ENCODE data around the gene KIF21B. TPM values are rescaled to one million over a fixed set of nuclear protein-coding genes. Genes with fewer than 3 reads are reported as not detected.

Gene KIF21B
- total and polyA plus RNA-seq, 4 donors: 1.3 to 7.4 (median 4.8) TPM

DNA sequence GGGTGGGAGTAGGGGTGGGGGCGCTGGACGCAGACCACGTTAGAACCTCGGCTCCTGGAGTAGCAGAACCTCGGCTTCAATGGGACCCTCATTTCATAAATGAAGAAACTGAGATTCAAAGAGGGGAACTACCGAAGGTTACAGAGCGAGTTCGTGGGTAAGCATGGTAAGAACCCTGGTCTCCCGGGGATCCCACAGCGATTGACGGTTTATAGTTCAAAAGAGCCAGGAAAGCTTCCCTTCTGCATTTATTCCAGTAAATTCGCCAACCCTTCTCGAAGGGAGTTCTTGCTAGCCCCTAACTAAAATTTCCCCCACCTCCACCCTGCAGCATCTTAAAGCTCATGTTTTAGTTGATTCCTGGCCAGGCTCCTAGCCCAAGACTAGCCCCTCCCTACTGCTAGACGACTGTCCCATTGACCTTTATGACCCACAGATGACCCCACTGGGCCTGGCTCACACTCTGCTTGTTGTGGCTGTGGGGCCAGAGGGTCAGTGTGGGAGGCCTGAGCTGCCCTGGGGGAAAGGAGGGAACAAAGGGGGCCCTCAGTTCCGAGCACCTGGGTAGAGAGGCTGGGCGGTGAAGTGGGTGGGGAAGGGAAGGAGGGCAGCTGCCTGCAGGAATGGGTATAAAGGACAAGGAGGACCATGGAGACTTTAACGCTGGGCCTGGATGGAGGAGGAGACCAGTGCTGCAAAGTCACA lies 558 bp upstream of the KIF21B start:
- H3K4me1 ChIP-seq (ENCODE audit: control insufficient read depth in 5 of 5, insufficient read depth in 5 of 5, low read length in 5 of 5): peaks cover 5 to 82% (median 29%) of the 10 kb centered on the region in 5 donors
- TF ChIP-seq, protein P1, sequence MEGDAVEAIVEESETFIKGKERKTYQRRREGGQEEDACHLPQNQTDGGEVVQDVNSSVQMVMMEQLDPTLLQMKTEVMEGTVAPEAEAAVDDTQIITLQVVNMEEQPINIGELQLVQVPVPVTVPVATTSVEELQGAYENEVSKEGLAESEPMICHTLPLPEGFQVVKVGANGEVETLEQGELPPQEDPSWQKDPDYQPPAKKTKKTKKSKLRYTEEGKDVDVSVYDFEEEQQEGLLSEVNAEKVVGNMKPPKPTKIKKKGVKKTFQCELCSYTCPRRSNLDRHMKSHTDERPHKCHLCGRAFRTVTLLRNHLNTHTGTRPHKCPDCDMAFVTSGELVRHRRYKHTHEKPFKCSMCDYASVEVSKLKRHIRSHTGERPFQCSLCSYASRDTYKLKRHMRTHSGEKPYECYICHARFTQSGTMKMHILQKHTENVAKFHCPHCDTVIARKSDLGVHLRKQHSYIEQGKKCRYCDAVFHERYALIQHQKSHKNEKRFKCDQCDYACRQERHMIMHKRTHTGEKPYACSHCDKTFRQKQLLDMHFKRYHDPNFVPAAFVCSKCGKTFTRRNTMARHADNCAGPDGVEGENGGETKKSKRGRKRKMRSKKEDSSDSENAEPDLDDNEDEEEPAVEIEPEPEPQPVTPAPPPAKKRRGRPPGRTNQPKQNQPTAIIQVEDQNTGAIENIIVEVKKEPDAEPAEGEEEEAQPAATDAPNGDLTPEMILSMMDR (IDR thresholded peaks at IDR 0.05; ENCODE audit: control extremely low read depth, extremely low read depth): no peak
- H3K36me3 ChIP-seq (ENCODE audit: control insufficient read depth in 4 of 4, insufficient read depth in 4 of 4, low read length in 4 of 4): no peaks in the 10 kb centered on the region
- no peaks in the 10 kb centered on the region for H3K27me3 ChIP-seq (ENCODE audit: control insufficient read depth in 3 of 3, insufficient read depth in 3 of 3, low read length in 2 of 3)
- H3K4me3 ChIP-seq: no peak overlapping the region
- DNase-seq (peak in 1 of 3 donors; percentile 45), ATAC-seq (ENCODE audit: insufficient read depth, low FRiP score) (no peak)
- no peaks in the 10 kb centered on the region for H3K9me3 ChIP-seq (ENCODE audit: control insufficient read depth in 4 of 4, insufficient read depth in 3 of 4, low read length in 3 of 4)
- H3K27ac ChIP-seq (ENCODE audit: low read depth in 1 of 2, low read length in 1 of 2): no peak overlapping the region
- no peak overlapping the region for H3K9ac ChIP-seq (ENCODE audit: insufficient read depth in 1 of 2, low read length in 2 of 2)
- 37 to 46% methylated on average over 17 of the region's 17 CpGs for whole genome bisulfite sequencing, 2 donors

DNA sequence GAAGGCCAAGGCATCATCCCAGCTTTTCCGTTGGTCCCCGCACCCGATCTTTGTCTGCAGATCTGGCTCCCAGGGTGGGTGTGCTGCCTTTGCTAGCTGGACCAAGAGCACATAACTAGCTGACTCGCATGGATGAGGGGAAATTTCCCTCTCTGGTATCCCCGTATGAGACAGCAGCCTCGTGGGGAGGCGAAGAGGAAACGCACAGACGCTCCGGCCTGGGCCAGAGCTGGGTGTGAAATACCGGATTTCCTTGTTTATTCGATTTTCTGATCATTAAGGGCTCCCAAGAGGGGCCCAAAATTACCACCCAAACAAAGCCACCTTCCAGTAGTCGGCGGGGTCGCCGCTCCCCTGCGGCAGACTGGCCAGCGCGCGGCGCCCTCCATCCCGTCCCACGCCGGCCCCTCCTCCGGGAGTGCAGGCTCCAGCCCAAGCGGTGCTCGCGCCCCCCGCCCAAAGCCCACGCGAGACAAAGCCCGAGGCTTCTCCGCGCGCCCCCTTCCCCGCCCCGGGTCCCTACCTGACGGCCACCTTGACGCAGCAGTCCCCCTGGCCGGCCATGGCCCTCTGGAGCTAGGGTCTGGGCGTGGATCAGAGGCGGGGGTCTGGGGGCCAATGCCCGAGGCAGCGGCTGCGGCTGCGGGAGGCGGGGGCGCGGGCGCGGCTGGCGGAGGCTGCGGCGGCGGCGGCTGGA lies 546 bp downstream of the KIF21B start:
- H3K27ac ChIP-seq (ENCODE audit: low read depth in 1 of 2, low read length in 1 of 2): peak overlapping the region in 1 of 2 donors; percentile 18
- H3K4me1 ChIP-seq (ENCODE audit: control insufficient read depth in 5 of 5, insufficient read depth in 5 of 5, low read length in 5 of 5): peaks cover 5 to 75% (median 27%) of the 10 kb centered on the region in 5 donors
- H3K9me3 ChIP-seq (ENCODE audit: control insufficient read depth in 4 of 4, insufficient read depth in 3 of 4, low read length in 3 of 4): no peaks in the 10 kb centered on the region
- no peaks in the 10 kb centered on the region for H3K36me3 ChIP-seq (ENCODE audit: control insufficient read depth in 4 of 4, insufficient read depth in 4 of 4, low read length in 4 of 4)
- no peak for ATAC-seq (ENCODE audit: insufficient read depth, low FRiP score)
- WGBS, 2 donors: 4% methylated on average over 38 to 56 of the region's 56 CpGs
- peak; percentile 40 to 56 (median 51) for DNase-seq
- H3K27me3 ChIP-seq (ENCODE audit: control insufficient read depth in 3 of 3, insufficient read depth in 3 of 3, low read length in 2 of 3): no peaks in the 10 kb centered on the region
- peak overlapping the region; percentile 18 to 72 for H3K9ac ChIP-seq (ENCODE audit: insufficient read depth in 1 of 2, low read length in 2 of 2)
- H3K4me3 ChIP-seq: peak overlapping the region; percentile 58
- TF ChIP-seq, protein P1 (IDR thresholded peaks at IDR 0.05; ENCODE audit: control extremely low read depth, extremely low read depth): no peak

DNA sequence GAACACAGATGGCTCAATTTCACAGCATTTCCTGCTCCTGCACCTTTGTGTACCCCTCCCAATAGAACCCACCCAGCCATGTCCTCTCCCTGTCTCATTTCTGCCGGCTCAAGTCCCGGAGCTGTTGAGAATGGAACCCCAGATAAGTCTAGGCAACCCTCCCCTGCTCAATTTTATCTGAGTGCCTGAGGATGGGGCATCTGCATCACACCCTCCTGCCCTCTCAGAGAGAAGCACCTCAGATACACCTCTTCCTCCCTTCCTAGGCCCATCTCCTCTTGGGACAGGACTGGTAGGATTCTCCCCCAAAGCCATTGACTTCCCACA lies 1.1 kb downstream of the KIF21B start:
- peak overlapping the region; percentile 18 to 72 for H3K9ac ChIP-seq (ENCODE audit: insufficient read depth in 1 of 2, low read length in 2 of 2)

More for the DNA sequence above, 1.1 kb downstream of the KIF21B start:
- Histone ChIP-seq H3K36me3 (ENCODE audit: control insufficient read depth in 4 of 4, insufficient read depth in 4 of 4, low read length in 4 of 4) (no peaks in the 10 kb centered on the region), H3K9me3 (ENCODE audit: control insufficient read depth in 4 of 4, insufficient read depth in 3 of 4, low read length in 3 of 4) (no peaks in the 10 kb centered on the region), H3K4me1 (ENCODE audit: control insufficient read depth in 5 of 5, insufficient read depth in 5 of 5, low read length in 5 of 5) (peaks cover 5 to 75% (median 30%) of the 10 kb centered on the region in 5 donors), H3K27ac (ENCODE audit: low read depth in 1 of 2, low read length in 1 of 2) (no peak overlapping the region), H3K4me3 (no peak overlapping the region), H3K27me3 (ENCODE audit: control insufficient read depth in 3 of 3, insufficient read depth in 3 of 3, low read length in 2 of 3) (no peaks in the 10 kb centered on the region)
- ATAC-seq (ENCODE audit: insufficient read depth, low FRiP score) (no peak), DNase-seq (no peak)
- WGBS, 2 donors: 48 to 72% methylated on average over 2 of the region's 2 CpGs
- TF ChIP-seq, protein P1 (IDR thresholded peaks at IDR 0.05; ENCODE audit: control extremely low read depth, extremely low read depth): no peak
